NT2/D1 (cell line): ENCODE data around the gene CASP10.
"Not testable (repeated sequence)": the region's sequence is repeated elsewhere in the genome, so short reads cannot be mapped to it uniquely, and the experiment has no call there.

Source experiments
- SUZ12 ChIP-seq: IDR thresholded peaks from 2 replicates; pipeline ENCODE4 v1.6.1; 2011; ENCODE audit not compliant: insufficient read length, insufficient read depth; ENCODE audit errors: extremely low read depth
- YY1 ChIP-seq: IDR thresholded peaks from 2 replicates; pipeline ENCODE4 v1.6.1; 2011; ENCODE audit not compliant: insufficient read length, insufficient read depth
- ZNF274 ChIP-seq: IDR thresholded peaks from 2 replicates; pipeline ENCODE4 v1.6.1; 2011; ENCODE audit warnings: mild to moderate bottlenecking, low read depth, low read length

DNA sequence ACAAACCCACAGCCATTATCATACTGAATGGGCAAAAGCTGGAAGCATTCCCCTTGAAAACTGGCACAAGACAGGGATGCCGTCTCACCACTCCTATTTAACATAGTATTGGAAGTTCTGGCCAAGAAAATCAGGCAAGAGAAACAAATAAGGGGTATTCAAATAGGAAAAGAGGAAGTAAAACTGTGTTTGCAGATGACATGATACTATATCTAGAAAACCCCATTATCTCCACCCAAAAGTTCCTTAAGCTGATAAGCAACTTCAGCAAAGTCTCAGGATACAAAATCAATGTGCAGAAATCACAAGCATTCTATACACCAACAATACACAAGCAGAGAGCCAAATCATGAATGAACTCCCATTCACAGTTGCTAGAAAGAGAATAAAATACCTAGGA lies 14.4 kb upstream of the CASP10 start:
- TF ChIP-seq ZNF274, SUZ12, YY1: not testable (repeated sequence)
